AG09319 (cell line): ENCODE measurements around the gene ZNF652.

Experiments
- DNase-seq: peaks from one replicate; pipeline ENCODE4 v3.0.0-alpha.2; 2010; ENCODE audit warnings: low read depth; ENCODE audit errors: extremely low read depth
- CTCF ChIP-seq: IDR thresholded peaks from 2 replicates; pipeline ENCODE4 v1.5.1; 2011; ENCODE audit warnings: low read depth, mild to moderate bottlenecking, inconsistent platforms, low read length, moderate library complexity

The ZNF652 gene

GRCh38 chr17:49342575-49342936, 19.5 kb downstream of the ZNF652 start:
- no peak for DNase-seq
- no peak for TF ChIP-seq CTCF

GRCh38 chr17:49341356-49341755, 20.7 kb downstream of the ZNF652 start:
- no peak for DNase-seq
- no peak for TF ChIP-seq CTCF

GRCh38 chr17:49339354-49339753, 22.7 kb downstream of the ZNF652 start:
- DNase-seq: no peak
- no peak for TF ChIP-seq CTCF

- no peak for DNase-seq
- no peak for TF ChIP-seq CTCF
These were observed 23.2 kb downstream of the ZNF652 start for GRCh38 chr17:49338883-49339282.

GRCh38 chr17:49337884-49338283, 24.2 kb downstream of the ZNF652 start:
- DNase-seq: no peak
- TF ChIP-seq CTCF: no peak

GRCh38 chr17:49334744-49335512, 27.1 kb downstream of the ZNF652 start:
- TF ChIP-seq CTCF: no peak
- no peak for DNase-seq

GRCh38 chr17:49333804-49334203, 28.2 kb downstream of the ZNF652 start:
- TF ChIP-seq CTCF: no peak
- no peak for DNase-seq
